Measurements from ENCODE around the gene P3R3URF.

The P3R3URF gene

DNA sequence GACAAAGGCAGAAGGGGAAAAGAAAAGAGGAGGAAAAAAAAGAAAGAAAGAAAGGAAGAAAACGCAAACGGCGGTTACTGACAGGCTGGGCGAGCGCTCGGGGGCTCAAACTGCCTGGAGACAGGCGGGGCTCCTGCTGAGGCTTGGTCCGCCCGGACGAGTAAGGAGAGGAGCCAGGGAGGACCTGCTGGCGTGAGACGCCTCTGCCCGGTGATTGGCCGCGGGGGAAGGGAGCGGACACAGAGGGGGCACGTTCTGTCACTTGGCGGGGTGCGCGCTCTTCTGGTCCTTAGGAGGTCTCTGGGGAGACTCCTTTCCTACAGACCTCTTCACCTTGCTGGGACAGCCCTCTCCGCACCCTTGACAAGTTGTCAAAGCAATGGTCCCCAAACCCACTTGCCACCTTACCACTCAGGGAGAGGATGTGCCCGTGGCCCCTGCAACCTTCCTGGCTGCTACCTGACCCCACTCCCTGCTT, 43.1 kb downstream of the P3R3URF start:
- TF ChIP-seq, protein P1, sequence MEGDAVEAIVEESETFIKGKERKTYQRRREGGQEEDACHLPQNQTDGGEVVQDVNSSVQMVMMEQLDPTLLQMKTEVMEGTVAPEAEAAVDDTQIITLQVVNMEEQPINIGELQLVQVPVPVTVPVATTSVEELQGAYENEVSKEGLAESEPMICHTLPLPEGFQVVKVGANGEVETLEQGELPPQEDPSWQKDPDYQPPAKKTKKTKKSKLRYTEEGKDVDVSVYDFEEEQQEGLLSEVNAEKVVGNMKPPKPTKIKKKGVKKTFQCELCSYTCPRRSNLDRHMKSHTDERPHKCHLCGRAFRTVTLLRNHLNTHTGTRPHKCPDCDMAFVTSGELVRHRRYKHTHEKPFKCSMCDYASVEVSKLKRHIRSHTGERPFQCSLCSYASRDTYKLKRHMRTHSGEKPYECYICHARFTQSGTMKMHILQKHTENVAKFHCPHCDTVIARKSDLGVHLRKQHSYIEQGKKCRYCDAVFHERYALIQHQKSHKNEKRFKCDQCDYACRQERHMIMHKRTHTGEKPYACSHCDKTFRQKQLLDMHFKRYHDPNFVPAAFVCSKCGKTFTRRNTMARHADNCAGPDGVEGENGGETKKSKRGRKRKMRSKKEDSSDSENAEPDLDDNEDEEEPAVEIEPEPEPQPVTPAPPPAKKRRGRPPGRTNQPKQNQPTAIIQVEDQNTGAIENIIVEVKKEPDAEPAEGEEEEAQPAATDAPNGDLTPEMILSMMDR (IDR thresholded peaks at IDR 0.05), result no peak

DNA sequence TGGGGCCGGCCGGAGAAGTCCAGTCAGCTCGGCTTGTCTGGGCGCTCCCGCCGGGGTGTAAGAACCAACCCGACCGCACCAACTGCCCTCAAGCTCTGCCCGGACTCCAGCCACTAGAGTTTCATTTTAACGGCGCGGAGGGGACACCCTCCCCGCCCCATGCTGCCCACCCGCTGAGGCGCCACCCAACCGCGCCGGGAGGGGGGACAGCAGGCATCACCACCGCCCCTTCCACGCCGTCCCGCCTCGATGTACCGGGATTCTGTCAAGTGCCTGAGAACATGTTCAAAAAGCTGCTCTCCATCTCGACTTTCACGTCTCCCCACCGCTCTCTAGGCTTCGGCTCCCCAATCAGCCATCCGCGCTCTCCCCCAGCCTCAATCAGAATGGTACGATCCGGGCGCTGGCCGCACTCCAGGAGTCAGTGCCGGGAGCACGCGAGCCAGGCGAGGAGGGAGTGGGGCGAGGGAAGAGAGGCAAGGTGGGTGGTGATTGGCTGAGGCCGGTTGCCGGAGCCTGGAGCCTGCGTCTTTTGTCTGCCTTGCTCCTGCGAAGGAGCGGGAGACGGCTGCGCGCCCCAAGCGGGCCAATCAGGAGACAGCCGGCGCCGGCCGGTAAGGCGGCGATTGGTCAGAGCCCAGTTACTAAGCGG, 43.6 kb downstream of the P3R3URF start, which contains the start of gene PIK3R3:
TSS of gene PIK3R3 (minus strand) at position 101 of the 652 bp plus-strand sequence. CDS start 677 bp downstream, outside the sequence.
- TF ChIP-seq, protein P1 (IDR thresholded peaks at IDR 0.05), result no peak

DNA sequence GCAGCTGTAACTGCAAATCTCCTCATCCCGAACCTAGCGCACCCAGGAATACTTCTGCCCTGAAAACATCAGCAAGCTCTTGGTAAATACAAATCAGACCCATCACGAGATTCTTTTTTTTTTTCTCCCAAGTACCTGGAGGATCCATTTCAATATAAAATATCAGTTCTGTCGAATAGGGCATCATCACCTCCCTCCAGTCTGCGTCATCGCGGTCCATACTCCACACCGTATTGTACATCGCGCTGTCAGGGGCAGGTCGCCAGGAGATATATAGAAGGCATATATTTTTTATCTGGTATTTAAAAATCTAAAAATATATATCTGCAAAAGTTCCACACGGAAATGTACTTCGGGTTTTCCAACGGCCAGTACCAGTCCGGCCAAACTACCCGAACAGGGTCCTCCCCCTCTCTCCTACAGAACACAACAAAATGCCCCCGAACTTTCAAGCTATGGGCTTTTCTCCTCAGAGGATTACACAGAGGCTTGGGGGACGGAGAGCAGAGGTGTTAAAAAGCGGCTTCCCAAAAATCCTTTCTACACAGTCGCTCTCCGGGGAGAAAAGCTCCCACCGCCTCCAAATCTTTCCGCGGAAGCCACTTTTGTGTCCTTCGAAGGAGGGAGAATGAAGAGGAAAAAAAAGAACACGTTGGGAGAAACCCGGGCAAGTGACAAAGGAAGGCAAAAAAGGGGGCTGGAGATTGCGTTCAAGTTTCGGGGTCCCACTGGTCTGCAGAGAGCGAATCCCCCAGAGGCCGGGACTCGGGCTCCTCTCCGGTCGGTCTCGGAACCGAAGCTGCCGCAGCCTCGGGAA, 44.4 kb downstream of the P3R3URF start:
- TF ChIP-seq, protein P1 (IDR thresholded peaks at IDR 0.05), result no peak

DNA sequence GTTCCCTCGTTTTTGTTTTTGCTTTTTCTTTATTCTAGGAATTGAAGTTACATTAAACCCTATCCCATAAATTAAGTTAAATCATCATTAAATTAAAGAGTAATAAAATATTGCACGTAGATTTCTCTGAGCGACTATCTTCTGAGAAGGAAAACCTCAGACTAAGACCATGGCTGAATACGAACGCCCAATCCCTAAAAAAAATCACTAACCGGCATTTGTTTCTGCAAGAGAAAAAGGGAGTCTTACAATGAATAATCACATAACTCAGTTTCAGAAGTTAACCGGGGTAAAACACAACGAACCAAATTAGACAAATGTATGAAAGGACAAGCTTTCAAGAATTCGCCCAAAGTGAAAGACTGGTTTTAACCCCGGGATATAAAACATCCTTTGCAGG, 45.2 kb downstream of the P3R3URF start:
- TF ChIP-seq, protein P1 (IDR thresholded peaks at IDR 0.05), result no peak

DNA sequence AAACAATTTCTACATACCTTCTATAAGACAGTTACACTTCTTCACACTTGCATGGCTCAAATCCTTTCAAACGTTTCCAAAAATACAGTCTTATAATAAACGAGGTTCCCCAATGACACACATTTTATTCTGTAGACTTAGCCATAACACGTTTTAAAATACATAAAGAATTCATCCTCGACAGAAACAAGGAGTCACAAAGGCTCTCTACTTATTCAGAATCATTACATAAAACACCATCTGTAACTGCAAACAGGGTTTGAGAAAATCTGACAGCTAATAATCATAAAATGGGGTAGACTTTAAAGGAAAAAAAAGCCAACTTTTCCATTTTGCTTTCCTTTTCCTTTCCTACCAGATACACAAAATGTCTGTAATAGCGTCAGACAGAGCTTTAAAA, 45.7 kb downstream of the P3R3URF start:
- TF ChIP-seq, protein P1 (IDR thresholded peaks at IDR 0.05), result no peak

DNA sequence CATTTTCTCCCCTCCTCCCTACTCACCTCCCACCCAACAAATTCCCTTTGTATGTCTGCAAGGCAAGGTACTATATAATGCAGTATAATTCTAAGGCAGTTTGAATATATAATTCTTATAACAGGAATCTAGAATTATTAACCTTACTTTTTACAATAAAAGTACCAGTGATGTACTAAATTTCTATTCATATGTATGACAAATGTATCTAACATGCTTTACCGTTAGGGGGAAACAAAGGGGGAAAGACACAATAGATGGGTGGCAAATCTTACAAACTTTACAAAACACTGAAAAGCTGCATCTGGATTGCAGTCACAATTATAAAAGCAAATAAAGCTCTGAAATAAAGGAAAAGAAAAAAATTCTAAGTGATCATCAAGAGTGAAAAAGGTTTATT, 46.2 kb downstream of the P3R3URF start:
- TF ChIP-seq, protein P1 (IDR thresholded peaks at IDR 0.05), result peak; percentile 18; the same call in 1 of the 2 replicates

DNA sequence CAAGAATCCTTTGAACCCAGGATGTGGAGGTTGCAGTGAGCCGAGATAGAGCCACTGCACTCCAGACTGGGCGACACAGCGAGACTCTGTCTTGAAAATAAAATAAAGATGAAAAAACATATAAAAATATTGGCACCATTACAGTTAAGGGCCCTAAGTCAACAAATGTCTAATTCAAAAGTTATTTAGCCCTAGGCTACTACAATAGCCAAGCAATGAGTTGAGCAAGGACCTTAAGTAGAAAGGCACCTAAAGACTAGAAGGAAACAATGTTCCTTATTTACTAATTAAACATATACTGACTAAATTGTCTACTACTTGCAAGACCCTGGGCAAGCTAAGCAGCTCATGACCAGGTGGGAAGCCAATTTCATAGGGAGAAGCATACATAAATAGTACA, 47.9 kb downstream of the P3R3URF start:
- TF ChIP-seq, protein P1 (IDR thresholded peaks at IDR 0.05), result no peak
